ENCODE results near the gene NDUFA3. TPM values are rescaled to one million over a fixed set of nuclear protein-coding genes. Genes with fewer than 3 reads are reported as not detected.

NDUFA3 gene
- total and polyA plus RNA-seq, 4 experiments from 2014 or later: 135 to 440 (median 256) TPM

GRCh38 chr19:54149021-54149812, 46.6 kb downstream of the NDUFA3 start:
- Histone ChIP-seq H3K36me3 (ENCODE audit: insufficient read depth, low read length) (peaks cover 83% of the 10 kb centered on the region), H3K4me1 (ENCODE audit: insufficient read depth, low read length) (peaks cover 10% of the 10 kb centered on the region), H3K27me3 (ENCODE audit: insufficient read depth, low read length) (no peaks in the 10 kb centered on the region), H3K27ac (ENCODE audit: low read depth, low read length) (no peak overlapping the region), H3K9me3 (ENCODE audit: control insufficient read depth in 1 of 2, low read length in 2 of 2) (no peaks in the 10 kb centered on the region), H3K4me3 (ENCODE audit: low read length in 2 of 2) (no peak overlapping the region)
- Mint-ChIP-seq H3K36me3 (peaks cover 35 to 83% of the 10 kb centered on the region in 2 donors), H3K9me3 (no peaks in the 10 kb centered on the region), H3K27ac (peak overlapping the region in 1 of 7 donors; percentile 88), H3K4me3 (peak overlapping the region in 1 of 8 donors; percentile 9), H3K27me3 (no peaks in the 10 kb centered on the region), H3K4me1 (peaks cover 5 to 17% (median 11%) of the 10 kb centered on the region in 4 donors)
- no peak for DNase-seq
- intact Hi-C loops (cut with micrococcal nuclease): no loop called here
- ChIA-PET POLR2A (ENCODE audit: partially characterized antibody) (interaction anchor here (2.2 to 5.5 kb wide), 3 partner anchors 10 to 34 kb away, joined by 7 to 46 read pairs (median 28); partner anchors contain the start of genes CNOT3, LENG1, PRPF31 and TFPT), CTCF (ENCODE audit: partially characterized antibody) (interaction anchor here (1.5 kb wide), 1 partner anchor 12 kb away, joined by 4 read pairs; no protein-coding TSS in a partner anchor)

- no peak overlapping the region for H3K4me3 Mint-ChIP-seq
- Histone ChIP-seq H3K4me3 (ENCODE audit: low read length in 2 of 2) (no peak overlapping the region), H3K9me3 (ENCODE audit: control insufficient read depth in 1 of 2, low read length in 2 of 2) (no peaks in the 10 kb centered on the region), H3K27ac (ENCODE audit: low read depth, low read length) (no peak overlapping the region), H3K4me1 (ENCODE audit: insufficient read depth, low read length) (peaks cover 33% of the 10 kb centered on the region), H3K27me3 (ENCODE audit: insufficient read depth, low read length) (no peaks in the 10 kb centered on the region), H3K36me3 (ENCODE audit: insufficient read depth, low read length) (peaks cover 83% of the 10 kb centered on the region)
- peaks cover 15 to 34% (median 24%) of the 10 kb centered on the region in 4 donors for H3K4me1 Mint-ChIP-seq
- intact Hi-C loops (cut with micrococcal nuclease): no loop called here
- H3K36me3 Mint-ChIP-seq: peaks cover 40 to 80% of the 10 kb centered on the region in 2 donors
- ChIA-PET CTCF (ENCODE audit: partially characterized antibody) (no interaction called here), POLR2A (ENCODE audit: partially characterized antibody) (interaction anchor here (0.5 to 5.5 kb wide), 4 partner anchors 8 to 308 kb away, joined by 3 to 46 read pairs (median 18); partner anchors contain the start of genes CNOT3, LENG1, PRPF31 and TFPT)
- no peaks in the 10 kb centered on the region for H3K9me3 Mint-ChIP-seq
- no peaks in the 10 kb centered on the region for H3K27me3 Mint-ChIP-seq
- DNase-seq: no peak
- peak overlapping the region in 2 of 7 donors; percentile 64 to 66 for H3K27ac Mint-ChIP-seq
These were observed 48.8 kb downstream of the NDUFA3 start for GRCh38 chr19:54151362-54152035.

DNA sequence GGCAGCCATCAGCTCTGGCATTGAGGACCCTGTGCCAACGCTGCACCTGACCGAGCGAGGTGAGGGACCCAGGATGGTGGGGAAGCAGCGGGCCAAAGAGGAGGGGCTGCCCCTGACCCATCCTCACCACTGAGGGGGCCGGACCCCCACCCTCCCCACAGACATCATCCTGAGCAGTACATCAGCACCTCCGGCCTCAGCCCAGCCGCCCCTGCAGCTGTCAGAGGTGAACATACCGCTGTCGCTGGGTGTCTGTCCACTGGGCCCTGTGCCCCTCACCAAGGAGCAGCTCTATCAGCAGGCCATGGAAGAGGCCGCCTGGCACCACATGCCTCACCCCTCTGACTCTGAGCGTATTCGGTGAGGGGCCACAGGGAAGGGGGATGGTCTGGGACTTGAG, 49.6 kb downstream of the NDUFA3 start:
- no peak overlapping the region for H3K4me3 ChIP-seq (ENCODE audit: low read length in 2 of 2)
- peaks cover 83% of the 10 kb centered on the region for H3K36me3 ChIP-seq (ENCODE audit: insufficient read depth, low read length)
- Mint-ChIP-seq H3K9me3 (no peaks in the 10 kb centered on the region), H3K4me3 (no peak overlapping the region), H3K36me3 (peaks cover 40 to 79% of the 10 kb centered on the region in 2 donors), H3K4me1 (peaks cover 18 to 40% (median 29%) of the 10 kb centered on the region in 4 donors), H3K27me3 (no peaks in the 10 kb centered on the region), H3K27ac (no peak overlapping the region)
- no peaks in the 10 kb centered on the region for H3K27me3 ChIP-seq (ENCODE audit: insufficient read depth, low read length)
- peaks cover 37% of the 10 kb centered on the region for H3K4me1 ChIP-seq (ENCODE audit: insufficient read depth, low read length)
- POLR2A ChIA-PET (ENCODE audit: partially characterized antibody): interaction anchor here (1.0 to 5.5 kb wide), 4 partner anchors 7 to 36 kb away, joined by 3 to 46 read pairs (median 16); partner anchors contain the start of genes CNOT3 and LENG1
- DNase-seq: no peak
- H3K9me3 ChIP-seq (ENCODE audit: control insufficient read depth in 1 of 2, low read length in 2 of 2): no peaks in the 10 kb centered on the region
- intact Hi-C loops (cut with micrococcal nuclease): no loop called here
- CTCF ChIA-PET (ENCODE audit: partially characterized antibody): no interaction called here
- no peak overlapping the region for H3K27ac ChIP-seq (ENCODE audit: low read depth, low read length)

GRCh38 chr19:54152878-54153524, 50.3 kb downstream of the NDUFA3 start:
- no peaks in the 10 kb centered on the region for H3K27me3 Mint-ChIP-seq
- POLR2A ChIA-PET (ENCODE audit: partially characterized antibody): interaction anchor here (1.0 to 7.8 kb wide), 5 partner anchors 10 to 38 kb away, joined by 3 to 131 read pairs (median 15); partner anchors contain the start of genes CNOT3, PRPF31 and TFPT
- peaks cover 40 to 73% of the 10 kb centered on the region in 2 donors for H3K36me3 Mint-ChIP-seq
- Histone ChIP-seq H3K9me3 (ENCODE audit: control insufficient read depth in 1 of 2, low read length in 2 of 2) (no peaks in the 10 kb centered on the region), H3K4me1 (ENCODE audit: insufficient read depth, low read length) (peaks cover 42% of the 10 kb centered on the region), H3K27me3 (ENCODE audit: insufficient read depth, low read length) (no peaks in the 10 kb centered on the region), H3K27ac (ENCODE audit: low read depth, low read length) (no peak overlapping the region), H3K36me3 (ENCODE audit: insufficient read depth, low read length) (peaks cover 83% of the 10 kb centered on the region), H3K4me3 (ENCODE audit: low read length in 2 of 2) (no peak overlapping the region)
- peak overlapping the region in 1 of 8 donors; percentile 21 for H3K4me3 Mint-ChIP-seq
- H3K27ac Mint-ChIP-seq: peak overlapping the region in 3 of 7 donors; percentile 1 to 65 (median 3)
- peaks cover 18 to 43% (median 29%) of the 10 kb centered on the region in 4 donors for H3K4me1 Mint-ChIP-seq
- H3K9me3 Mint-ChIP-seq: no peaks in the 10 kb centered on the region
- CTCF ChIA-PET (ENCODE audit: partially characterized antibody): no interaction called here
- no peak for DNase-seq
- intact Hi-C loops (cut with micrococcal nuclease): no loop called here

DNA sequence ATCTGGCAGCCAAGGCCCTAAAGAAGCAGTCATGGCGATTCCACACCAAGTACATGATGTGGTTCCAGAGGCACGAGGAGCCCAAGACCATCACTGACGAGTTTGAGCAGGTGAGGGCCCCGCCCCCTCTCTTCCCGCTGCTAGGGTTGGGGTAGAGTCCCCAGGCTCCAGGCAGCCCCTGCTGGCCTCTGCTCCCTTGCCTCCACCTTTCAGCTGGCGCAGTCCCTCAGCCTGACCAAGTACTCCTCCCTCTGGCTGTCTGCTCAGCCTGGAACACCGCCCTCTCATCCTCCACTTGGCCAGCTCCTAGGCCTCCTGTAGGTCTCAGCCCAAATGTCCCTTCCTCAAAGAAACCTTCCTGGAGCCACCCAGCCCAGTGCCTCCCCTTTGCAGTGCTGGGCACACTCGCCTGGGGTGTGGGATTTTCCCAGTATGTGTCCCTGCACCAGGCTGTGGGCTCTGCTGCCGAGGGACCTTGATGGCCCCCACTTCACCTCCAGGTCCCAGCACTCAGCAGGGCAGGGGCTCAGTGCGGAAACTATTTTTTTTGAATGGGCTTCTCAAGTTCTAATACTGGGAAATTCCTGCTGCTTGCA, 51.2 kb downstream of the NDUFA3 start:
- ChIA-PET CTCF (ENCODE audit: partially characterized antibody) (no interaction called here), POLR2A (ENCODE audit: partially characterized antibody) (interaction anchor here (3.5 to 7.8 kb wide), 2 partner anchors 15 to 39 kb away, joined by 15 to 131 read pairs; partner anchors contain the start of genes CNOT3, PRPF31 and TFPT)
- no peaks in the 10 kb centered on the region for H3K27me3 Mint-ChIP-seq
- peak overlapping the region in 5 of 7 donors; percentile 46 to 75 (median 63) for H3K27ac Mint-ChIP-seq
- H3K4me1 Mint-ChIP-seq: peaks cover 25 to 51% (median 37%) of the 10 kb centered on the region in 4 donors
- no peak overlapping the region for H3K4me3 ChIP-seq (ENCODE audit: low read length in 2 of 2)
- no peaks in the 10 kb centered on the region for H3K27me3 ChIP-seq (ENCODE audit: insufficient read depth, low read length)
- no peak overlapping the region for H3K27ac ChIP-seq (ENCODE audit: low read depth, low read length)
- no peaks in the 10 kb centered on the region for H3K9me3 Mint-ChIP-seq
- H3K9me3 ChIP-seq (ENCODE audit: control insufficient read depth in 1 of 2, low read length in 2 of 2): no peaks in the 10 kb centered on the region
- H3K4me1 ChIP-seq (ENCODE audit: insufficient read depth, low read length): peaks cover 50% of the 10 kb centered on the region
- H3K36me3 ChIP-seq (ENCODE audit: insufficient read depth, low read length): peaks cover 84% of the 10 kb centered on the region
- H3K36me3 Mint-ChIP-seq: peaks cover 38 to 78% of the 10 kb centered on the region in 2 donors
- intact Hi-C loops (cut with micrococcal nuclease): no loop called here
- peak overlapping the region in 1 of 8 donors; percentile 6 for H3K4me3 Mint-ChIP-seq
- DNase-seq: no peak

GRCh38 chr19:54154603-54155345, 52.1 kb downstream of the NDUFA3 start:
- Mint-ChIP-seq H3K27me3 (no peaks in the 10 kb centered on the region), H3K27ac (peak overlapping the region; percentile 39 to 93 (median 82)), H3K4me1 (peaks cover 29 to 58% (median 44%) of the 10 kb centered on the region in 4 donors), H3K4me3 (peak overlapping the region in 6 of 8 donors; percentile 14 to 70 (median 41)), H3K36me3 (peaks cover 34 to 75% of the 10 kb centered on the region in 2 donors), H3K9me3 (no peaks in the 10 kb centered on the region)
- peaks cover 74% of the 10 kb centered on the region for H3K36me3 ChIP-seq (ENCODE audit: insufficient read depth, low read length)
- ChIA-PET CTCF (ENCODE audit: partially characterized antibody) (no interaction called here), POLR2A (ENCODE audit: partially characterized antibody) (interaction anchor here (2.4 to 7.8 kb wide), 3 partner anchors 16 to 40 kb away, joined by 7 to 131 read pairs (median 15); partner anchors contain the start of genes CNOT3, MBOAT7, PRPF31 and TFPT)
- no peak overlapping the region for H3K27ac ChIP-seq (ENCODE audit: low read depth, low read length)
- intact Hi-C loops (cut with micrococcal nuclease): no loop called here
- no peak overlapping the region for H3K4me3 ChIP-seq (ENCODE audit: low read length in 2 of 2)
- no peaks in the 10 kb centered on the region for H3K9me3 ChIP-seq (ENCODE audit: control insufficient read depth in 1 of 2, low read length in 2 of 2)
- H3K4me1 ChIP-seq (ENCODE audit: insufficient read depth, low read length): peaks cover 53% of the 10 kb centered on the region
- DNase-seq: peak; percentile 55 to 65 (median 58)
- H3K27me3 ChIP-seq (ENCODE audit: insufficient read depth, low read length): no peaks in the 10 kb centered on the region

All from CD4-positive, alpha-beta memory T cell (primary cell).